AG09309 (cell line): ENCODE data around the gene ATF6.

Experiments used
- DNase-seq: peaks from one replicate; pipeline ENCODE4 v3.0.0-alpha.2; 2010; ENCODE audit warnings: low read depth
- H3K4me3 ChIP-seq: 2 replicates; pipeline ENCODE4 v1.5.1; 2011; ENCODE audit warnings: mild to moderate bottlenecking, low read depth, low read length, moderate library complexity; ENCODE audit not compliant: control insufficient read depth
- CTCF ChIP-seq: IDR thresholded peaks from 2 replicates; pipeline ENCODE4 v1.5.1; 2011; ENCODE audit warnings: mild to moderate bottlenecking, low read depth, low read length, inconsistent platforms; ENCODE audit not compliant: insufficient read depth, control insufficient read depth; ENCODE audit errors: missing control alignments

ATF6 gene

GRCh38 chr1:162004441-162004950 is 238.4 kb downstream of the ATF6 start:
- no peak for TF ChIP-seq CTCF
- DNase-seq, result no peak
- H3K4me3 ChIP-seq, result no peak overlapping the region

GRCh38 chr1:162006081-162006480 is 240.0 kb downstream of the ATF6 start:
- no peak for TF ChIP-seq CTCF
- DNase-seq, result no peak
- no peak overlapping the region for H3K4me3 ChIP-seq

GRCh38 chr1:162007466-162007865 is 241.3 kb downstream of the ATF6 start:
- TF ChIP-seq CTCF, result no peak
- H3K4me3 ChIP-seq, result no peak overlapping the region
- no peak for DNase-seq

- H3K4me3 ChIP-seq, result no peak overlapping the region
- TF ChIP-seq CTCF, result no peak
- DNase-seq, result no peak
Measured at GRCh38 chr1:162008799-162009198, 242.7 kb downstream of the ATF6 start.

GRCh38 chr1:162009501-162010174 is 243.5 kb downstream of the ATF6 start:
- no peak for TF ChIP-seq CTCF
- no peak for DNase-seq

GRCh38 chr1:162010175-162010506 is 244.0 kb downstream of the ATF6 start:
- no peak for DNase-seq
- H3K4me3 ChIP-seq, result no peak overlapping the region
- TF ChIP-seq CTCF, result no peak

More at GRCh38 chr1:162009501-162010174, 243.5 kb downstream of the ATF6 start:
- H3K4me3 ChIP-seq, result no peak overlapping the region

GRCh38 chr1:162011337-162012012 is 245.4 kb downstream of the ATF6 start:
- no peak for DNase-seq
- no peak overlapping the region for H3K4me3 ChIP-seq
- TF ChIP-seq CTCF, result no peak
